WTC11 (cell line): ENCODE measurements around the gene SHC2. TPM values are rescaled to one million over a fixed set of nuclear protein-coding genes. Genes with fewer than 3 reads are reported as not detected.
"Not testable (repeated sequence)": the region's sequence is repeated elsewhere in the genome, so short reads cannot be mapped to it uniquely, and the experiment has no call there.

ENCODE experiments used
- ATAC-seq: fragments of 200-7000 bp; cut with Tn5 transposase; 2 replicates; pipeline ENCODE4 v1.10.0; 2021; ENCODE audit warnings: mild to moderate bottlenecking, moderate library complexity
- CTCF ChIA-PET: fragments of 300-600 bp; sonication (Branson Sonifier 250); formaldehyde crosslinking; loops from one replicate; lab custom pipeline; 2021; ENCODE audit warnings: antibody characterized with exemption; lab: Charles Lee
- POLR2A ChIA-PET: fragments of 350-600 bp; sonication (Branson Sonifier 250); formaldehyde crosslinking; loops from one replicate; lab custom pipeline; 2021; ENCODE audit warnings: antibody characterized with exemption; lab: Charles Lee
- DNase-seq: peaks from one replicate; pipeline ENCODE4 v3.0.0; 2021; ENCODE audit warnings: low spot score
- H3K27ac Mint-ChIP-seq: 2 replicates; pipeline ENCODE4 v1.8.0; 2021; ENCODE audit warnings: mixed read lengths
- H3K27me3 Mint-ChIP-seq: 2 replicates; pipeline ENCODE4 v1.8.0; 2021; ENCODE audit warnings: low read depth, mild to moderate bottlenecking, moderate library complexity, mixed read lengths
- H3K36me3 Mint-ChIP-seq: 2 replicates; pipeline ENCODE4 v1.8.0; 2021; ENCODE audit warnings: mixed read lengths
- H3K4me1 Mint-ChIP-seq: 2 replicates; pipeline ENCODE4 v1.8.0; 2022; ENCODE audit warnings: mixed read lengths
- H3K4me3 Mint-ChIP-seq: 2 replicates; pipeline ENCODE4 v1.8.0; 2021; ENCODE audit warnings: mild to moderate bottlenecking, moderate library complexity, mixed read lengths
- H3K9me3 Mint-ChIP-seq: 2 replicates; pipeline ENCODE4 v1.8.0; 2021; ENCODE audit warnings: mixed read lengths
- ATF1 ChIP-seq: sonication (generic); formaldehyde crosslinking; IDR thresholded peaks from 2 replicates; pipeline ENCODE4 v1.8.1; 2023; ENCODE audit warnings: mild to moderate bottlenecking, moderate library complexity, missing genetic modification reagents
- CBFB ChIP-seq: sonication (generic); formaldehyde crosslinking; IDR thresholded peaks from 2 replicates; pipeline ENCODE4 v1.8.1; 2022; ENCODE audit warnings: mild to moderate bottlenecking, low read depth, missing genetic modification reagents
- ESRRA ChIP-seq: sonication (generic); formaldehyde crosslinking; IDR thresholded peaks from 2 replicates; pipeline ENCODE4 v1.8.1; 2022; ENCODE audit warnings: mild to moderate bottlenecking, missing genetic modification reagents, borderline replicate concordance
- FOXP1 ChIP-seq: sonication (generic); formaldehyde crosslinking; IDR thresholded peaks from 2 replicates; pipeline ENCODE4 v1.8.0; 2022; ENCODE audit warnings: missing genetic modification reagents, mild to moderate bottlenecking, moderate library complexity, borderline replicate concordance
- GABPB1 ChIP-seq: sonication (generic); formaldehyde crosslinking; IDR thresholded peaks from 2 replicates; pipeline ENCODE4 v1.8.1; 2023; ENCODE audit warnings: mild to moderate bottlenecking, missing genetic modification reagents
- GTF2I ChIP-seq: fragments of 250-450 bp; sonication (Bioruptor Pico); conservative IDR thresholded peaks from 2 replicates; pipeline ENCODE4 v1.4.0; 2021; ENCODE audit warnings: mild to moderate bottlenecking
- OVOL2 ChIP-seq: fragments of 250-450 bp; sonication (Bioruptor Pico); IDR thresholded peaks from 2 replicates; pipeline ENCODE4 v1.9.0; 2021; ENCODE audit warnings: mild to moderate bottlenecking, borderline replicate concordance
- RELA ChIP-seq: sonication (generic); formaldehyde crosslinking; IDR thresholded peaks from 2 replicates; pipeline ENCODE4 v1.8.1; 2022; ENCODE audit warnings: missing genetic modification reagents, mild to moderate bottlenecking, borderline replicate concordance
- RORB ChIP-seq: fragments of 250-450 bp; sonication (Bioruptor Pico); IDR thresholded peaks from 2 replicates; pipeline ENCODE4 v1.9.0; 2021; ENCODE audit warnings: mild to moderate bottlenecking
- total RNA-seq: library from RNA; stranded (reverse); gene quantifications from 3 replicates; pipeline ENCODE4 v1.2.3, GENCODE V29; 2021
- TF ChIP-seq, protein P1 (sequence below): sonication (generic); formaldehyde crosslinking; IDR thresholded peaks from 2 replicates; pipeline ENCODE4 v1.8.0; 2022; ENCODE audit warnings: mild to moderate bottlenecking, missing genetic modification reagents
- TF ChIP-seq, protein P2 (sequence below): sonication (generic); formaldehyde crosslinking; IDR thresholded peaks from 2 replicates; pipeline ENCODE4 v1.8.1; 2022; ENCODE audit warnings: mild to moderate bottlenecking, missing genetic modification reagents, moderate library complexity, borderline replicate concordance
- TF ChIP-seq, protein P3 (sequence below): sonication (generic); formaldehyde crosslinking; IDR thresholded peaks from 2 replicates; pipeline ENCODE4 v1.8.1; 2022; ENCODE audit warnings: low read depth, mild to moderate bottlenecking, moderate library complexity, missing genetic modification reagents, borderline replicate concordance
- TF ChIP-seq, protein P4 (sequence below): sonication (generic); formaldehyde crosslinking; IDR thresholded peaks from 2 replicates; pipeline ENCODE4 v1.8.1; 2023; ENCODE audit warnings: mild to moderate bottlenecking, moderate library complexity, missing genetic modification reagents
- TF ChIP-seq, protein P5 (sequence below): sonication (generic); formaldehyde crosslinking; IDR thresholded peaks from 2 replicates; pipeline ENCODE4 v1.8.0; 2022; ENCODE audit warnings: mild to moderate bottlenecking, missing genetic modification reagents

Gene SHC2
- total RNA-seq, 1 experiment from 2014 or later = 8.4 TPM

DNA sequence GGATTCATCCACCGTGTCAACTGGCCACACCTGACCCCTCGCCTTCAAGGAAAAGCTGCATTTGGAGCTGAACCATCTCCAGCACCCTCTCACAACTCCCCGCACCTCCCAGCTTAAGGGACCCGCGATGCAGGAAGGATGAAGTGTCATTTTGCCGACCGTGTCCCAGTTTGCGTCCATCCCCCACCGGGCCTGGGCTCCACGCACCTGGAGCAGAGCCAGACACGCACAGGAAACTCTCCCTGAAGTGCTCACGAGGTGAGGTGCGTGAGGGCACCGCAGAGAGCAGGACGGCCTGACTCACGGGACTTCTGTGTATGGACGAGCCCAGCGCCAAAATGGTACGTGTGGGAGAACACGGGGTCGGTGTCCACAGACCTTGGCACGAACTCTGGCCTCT lies 7.2 kb downstream of the SHC2 start:
- TF ChIP-seq, protein P1, sequence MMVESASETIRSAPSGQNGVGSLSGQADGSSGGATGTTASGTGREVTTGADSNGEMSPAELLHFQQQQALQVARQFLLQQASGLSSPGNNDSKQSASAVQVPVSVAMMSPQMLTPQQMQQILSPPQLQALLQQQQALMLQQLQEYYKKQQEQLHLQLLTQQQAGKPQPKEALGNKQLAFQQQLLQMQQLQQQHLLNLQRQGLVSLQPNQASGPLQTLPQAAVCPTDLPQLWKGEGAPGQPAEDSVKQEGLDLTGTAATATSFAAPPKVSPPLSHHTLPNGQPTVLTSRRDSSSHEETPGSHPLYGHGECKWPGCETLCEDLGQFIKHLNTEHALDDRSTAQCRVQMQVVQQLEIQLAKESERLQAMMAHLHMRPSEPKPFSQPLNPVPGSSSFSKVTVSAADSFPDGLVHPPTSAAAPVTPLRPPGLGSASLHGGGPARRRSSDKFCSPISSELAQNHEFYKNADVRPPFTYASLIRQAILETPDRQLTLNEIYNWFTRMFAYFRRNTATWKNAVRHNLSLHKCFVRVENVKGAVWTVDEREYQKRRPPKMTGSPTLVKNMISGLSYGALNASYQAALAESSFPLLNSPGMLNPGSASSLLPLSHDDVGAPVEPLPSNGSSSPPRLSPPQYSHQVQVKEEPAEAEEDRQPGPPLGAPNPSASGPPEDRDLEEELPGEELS (CRISPR knock-in tag) = no peak
- no peak for TF ChIP-seq ESRRA
- no peak for TF ChIP-seq RELA (CRISPR knock-in tag)
- TF ChIP-seq, protein P2, sequence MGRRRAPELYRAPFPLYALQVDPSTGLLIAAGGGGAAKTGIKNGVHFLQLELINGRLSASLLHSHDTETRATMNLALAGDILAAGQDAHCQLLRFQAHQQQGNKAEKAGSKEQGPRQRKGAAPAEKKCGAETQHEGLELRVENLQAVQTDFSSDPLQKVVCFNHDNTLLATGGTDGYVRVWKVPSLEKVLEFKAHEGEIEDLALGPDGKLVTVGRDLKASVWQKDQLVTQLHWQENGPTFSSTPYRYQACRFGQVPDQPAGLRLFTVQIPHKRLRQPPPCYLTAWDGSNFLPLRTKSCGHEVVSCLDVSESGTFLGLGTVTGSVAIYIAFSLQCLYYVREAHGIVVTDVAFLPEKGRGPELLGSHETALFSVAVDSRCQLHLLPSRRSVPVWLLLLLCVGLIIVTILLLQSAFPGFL (CRISPR knock-in tag) = no peak
- no peak for TF ChIP-seq FOXP1
- TF ChIP-seq, protein P3, sequence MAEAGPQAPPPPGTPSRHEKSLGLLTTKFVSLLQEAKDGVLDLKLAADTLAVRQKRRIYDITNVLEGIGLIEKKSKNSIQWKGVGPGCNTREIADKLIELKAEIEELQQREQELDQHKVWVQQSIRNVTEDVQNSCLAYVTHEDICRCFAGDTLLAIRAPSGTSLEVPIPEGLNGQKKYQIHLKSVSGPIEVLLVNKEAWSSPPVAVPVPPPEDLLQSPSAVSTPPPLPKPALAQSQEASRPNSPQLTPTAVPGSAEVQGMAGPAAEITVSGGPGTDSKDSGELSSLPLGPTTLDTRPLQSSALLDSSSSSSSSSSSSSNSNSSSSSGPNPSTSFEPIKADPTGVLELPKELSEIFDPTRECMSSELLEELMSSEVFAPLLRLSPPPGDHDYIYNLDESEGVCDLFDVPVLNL = no peak
- TF ChIP-seq, protein P4, sequence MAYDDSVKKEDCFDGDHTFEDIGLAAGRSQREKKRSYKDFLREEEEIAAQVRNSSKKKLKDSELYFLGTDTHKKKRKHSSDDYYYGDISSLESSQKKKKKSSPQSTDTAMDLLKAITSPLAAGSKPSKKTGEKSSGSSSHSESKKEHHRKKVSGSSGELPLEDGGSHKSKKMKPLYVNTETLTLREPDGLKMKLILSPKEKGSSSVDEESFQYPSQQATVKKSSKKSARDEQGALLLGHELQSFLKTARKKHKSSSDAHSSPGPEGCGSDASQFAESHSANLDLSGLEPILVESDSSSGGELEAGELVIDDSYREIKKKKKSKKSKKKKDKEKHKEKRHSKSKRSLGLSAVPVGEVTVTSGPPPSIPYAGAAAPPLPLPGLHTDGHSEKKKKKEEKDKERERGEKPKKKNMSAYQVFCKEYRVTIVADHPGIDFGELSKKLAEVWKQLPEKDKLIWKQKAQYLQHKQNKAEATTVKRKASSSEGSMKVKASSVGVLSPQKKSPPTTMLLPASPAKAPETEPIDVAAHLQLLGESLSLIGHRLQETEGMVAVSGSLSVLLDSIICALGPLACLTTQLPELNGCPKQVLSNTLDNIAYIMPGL (CRISPR knock-in tag) = no peak
- TF ChIP-seq, protein P5, sequence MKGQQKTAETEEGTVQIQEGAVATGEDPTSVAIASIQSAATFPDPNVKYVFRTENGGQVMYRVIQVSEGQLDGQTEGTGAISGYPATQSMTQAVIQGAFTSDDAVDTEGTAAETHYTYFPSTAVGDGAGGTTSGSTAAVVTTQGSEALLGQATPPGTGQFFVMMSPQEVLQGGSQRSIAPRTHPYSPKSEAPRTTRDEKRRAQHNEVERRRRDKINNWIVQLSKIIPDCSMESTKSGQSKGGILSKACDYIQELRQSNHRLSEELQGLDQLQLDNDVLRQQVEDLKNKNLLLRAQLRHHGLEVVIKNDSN = no peak
- TF ChIP-seq, all 79 proteins: peak for 0
- Mint-ChIP-seq H3K4me1 (peaks cover 3% of the 10 kb centered on the region; the same call in 1 of the 2 replicates), H3K9me3 (peaks cover 16% of the 10 kb centered on the region), H3K27me3 (peaks cover 10% of the 10 kb centered on the region), H3K4me3 (no peak overlapping the region), H3K36me3 (peaks cover 15% of the 10 kb centered on the region), H3K27ac (no peak overlapping the region)
- POLR2A ChIA-PET = no interaction called here
- CTCF ChIA-PET = no interaction called here
- no peak for ATAC-seq
- DNase-seq = no peak

DNA sequence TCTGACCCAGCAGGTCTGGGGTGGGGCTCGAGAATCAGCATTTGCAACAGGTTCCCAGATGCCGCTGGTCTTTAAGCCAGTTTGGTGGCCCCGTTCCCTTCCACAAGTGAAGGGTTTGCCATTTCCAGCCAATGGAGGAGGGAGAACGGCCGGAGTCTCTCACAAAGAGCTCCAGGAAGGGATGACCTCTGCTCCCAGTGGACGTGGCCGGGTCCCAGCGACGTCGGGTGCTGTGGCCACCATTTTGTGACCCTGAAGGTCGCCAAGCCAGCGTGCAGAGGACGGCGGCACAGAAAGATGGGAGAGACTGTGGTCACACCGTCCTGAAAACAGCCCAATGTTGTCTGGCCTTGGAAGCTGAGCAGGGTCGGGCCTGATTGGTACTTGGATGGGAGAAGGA lies 8.0 kb downstream of the SHC2 start:
- Mint-ChIP-seq H3K9me3 (peaks cover 16% of the 10 kb centered on the region), H3K4me1 (peaks cover 3% of the 10 kb centered on the region; the same call in 1 of the 2 replicates), H3K36me3 (peaks cover 15% of the 10 kb centered on the region), H3K27me3 (peaks cover 10% of the 10 kb centered on the region), H3K4me3 (no peak overlapping the region), H3K27ac (no peak overlapping the region)
- TF ChIP-seq CBFB (CRISPR knock-in tag) (no peak), GTF2I (no peak), GABPB1 (CRISPR knock-in tag) (no peak), OVOL2 (no peak), ATF1 (CRISPR knock-in tag) (no peak), RORB (CRISPR knock-in tag) (no peak), FOXP1 (no peak)
- ATAC-seq = no peak
- ChIA-PET POLR2A (no interaction called here), CTCF (no interaction called here)
- no peak for DNase-seq

DNA sequence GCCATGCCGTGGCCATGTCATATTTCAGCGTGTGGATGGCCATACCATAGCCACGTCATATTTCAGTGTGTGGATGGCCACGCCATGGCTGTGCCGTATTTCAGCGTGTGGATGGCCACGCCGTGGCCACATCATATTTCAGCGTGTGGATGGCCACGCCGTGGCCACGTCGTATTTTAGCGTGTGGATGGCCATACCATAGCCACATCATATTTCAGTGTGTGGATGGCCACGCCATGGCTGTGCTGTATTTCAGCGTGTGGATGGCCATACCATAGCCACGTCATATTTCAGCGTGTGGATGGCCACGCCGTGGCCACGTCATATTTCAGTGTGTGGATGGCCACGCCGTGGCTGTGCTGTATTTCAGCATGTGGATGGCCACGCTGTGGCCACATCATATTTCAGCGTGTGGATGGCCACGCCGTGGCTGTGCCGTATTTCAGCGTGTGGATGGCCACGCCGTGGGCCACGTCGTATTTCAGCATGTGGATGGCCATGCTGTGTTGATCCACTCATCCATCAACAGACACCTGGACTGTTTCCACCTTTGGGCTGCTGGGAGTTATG lies 9.8 kb downstream of the SHC2 start:
- H3K27ac Mint-ChIP-seq, CTCF ChIA-PET, H3K27me3 Mint-ChIP-seq, POLR2A ChIA-PET, ATAC-seq, H3K4me3 Mint-ChIP-seq, H3K4me1 Mint-ChIP-seq, DNase-seq: not testable (repeated sequence)
- H3K9me3 Mint-ChIP-seq = peaks cover 16% of the 10 kb centered on the region
- H3K36me3 Mint-ChIP-seq = peaks cover 15% of the 10 kb centered on the region
